Lower lobe of right lung (tissue), 2 donors: Measurements from ENCODE around the gene OLFML3. TPM values are rescaled to one million over a fixed set of nuclear protein-coding genes. Genes with fewer than 3 reads are reported as not detected.

Experiments used
- ATAC-seq, 2 donors: fragments of 200-7000 bp; cut with Tn5 transposase; one replicate each; pipeline ENCODE4 v1.9.1; 2020 to 2022; ENCODE audit warnings: mild to moderate bottlenecking in 2 of 2, moderate library complexity in 2 of 2
- DNase-seq: peaks from one replicate; pipeline ENCODE4 v3.0.0-alpha.2; 2020
- H3K27ac ChIP-seq: fragments of 200-600 bp; one replicate; pipeline ENCODE4 v1.8.0; 2022
- H3K27me3 ChIP-seq: fragments of 200-600 bp; one replicate; pipeline ENCODE4 v1.8.0; 2022; ENCODE audit warnings: low read depth
- H3K36me3 ChIP-seq: fragments of 200-600 bp; one replicate; pipeline ENCODE4 v1.8.0; 2022; ENCODE audit warnings: mild to moderate bottlenecking
- H3K4me1 ChIP-seq: fragments of 200-600 bp; one replicate; pipeline ENCODE4 v1.8.0; 2022
- H3K4me3 ChIP-seq: fragments of 200-600 bp; one replicate; pipeline ENCODE4 v1.8.0; 2022; ENCODE audit warnings: mild to moderate bottlenecking
- H3K9me3 ChIP-seq: fragments of 200-600 bp; one replicate; pipeline ENCODE4 v1.8.0; 2022
- CTCF ChIP-seq: fragments of 200-600 bp; IDR thresholded peaks from one replicate; pipeline ENCODE4 v1.8.0; 2022; ENCODE audit warnings: antibody characterized with exemption, mild to moderate bottlenecking
- intact Hi-C: fragments of 100-400 bp; cut with DNase I; formaldehyde crosslinking; loops from one replicate; pipeline ENCODE4 v1.11.0; 2022
- total RNA-seq: library from RNA; stranded (reverse); fragmentation: NEBNext Ultra II Directional; extraction: Animal tissue kit (Norgen Biotek cat#: 25700); gene quantifications from one replicate; pipeline ENCODE4 v1.2.1, GENCODE V29; 2021
- donor health status: DM: no; HTN: yes; CAD: no; lungs with severe emphysema.

Gene OLFML3
- total RNA-seq, 1 donor from 2014 or later, result 38.9 TPM

- no peaks in the 10 kb centered on the region for H3K9me3 ChIP-seq
- peaks cover 31% of the 10 kb centered on the region for H3K4me1 ChIP-seq
- H3K27ac ChIP-seq, result no peak overlapping the region
- H3K27me3 ChIP-seq, result no peaks in the 10 kb centered on the region
- H3K36me3 ChIP-seq, result no peaks in the 10 kb centered on the region
- ATAC-seq, result no peak
- DNase-seq, result no peak
- no peak overlapping the region for H3K4me3 ChIP-seq
- TF ChIP-seq CTCF, result no peak
- intact Hi-C loops, result no loop called here
Observed at GRCh38 chr1:113986802-113987201, 7.5 kb downstream of the OLFML3 start.

GRCh38 chr1:113987259-113987658 lies 8.0 kb downstream of the OLFML3 start:
- DNase-seq (no peak), ATAC-seq (no peak)
- intact Hi-C loops, result no loop called here
- H3K4me3 ChIP-seq, result no peak overlapping the region
- peaks cover 27% of the 10 kb centered on the region for H3K4me1 ChIP-seq
- TF ChIP-seq CTCF, result no peak
- no peaks in the 10 kb centered on the region for H3K27me3 ChIP-seq
- no peaks in the 10 kb centered on the region for H3K36me3 ChIP-seq
- H3K9me3 ChIP-seq, result no peaks in the 10 kb centered on the region
- H3K27ac ChIP-seq, result no peak overlapping the region

DNA sequence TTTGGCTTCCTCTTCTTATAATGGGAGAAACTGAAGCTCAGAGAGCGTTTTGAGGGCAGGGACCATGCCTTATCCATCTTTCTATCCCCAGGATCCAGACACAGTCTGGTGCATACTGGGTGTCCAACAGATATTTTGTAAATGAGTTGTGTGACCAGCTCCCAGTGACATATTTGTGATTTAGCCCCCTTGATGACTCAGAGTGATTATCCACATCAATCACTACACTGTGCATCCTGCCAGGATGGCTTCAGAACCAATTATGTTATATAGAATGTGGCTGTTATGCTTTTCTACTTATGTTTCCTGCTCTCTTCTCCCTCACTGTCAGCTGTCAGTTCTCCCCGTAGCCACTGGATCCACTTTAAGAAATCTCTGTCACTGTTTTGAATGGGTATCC lies 11.3 kb downstream of the OLFML3 start:
- Histone ChIP-seq H3K4me1 (no peaks in the 10 kb centered on the region), H3K4me3 (no peak overlapping the region), H3K27ac (no peak overlapping the region), H3K27me3 (no peaks in the 10 kb centered on the region), H3K9me3 (peaks cover 9% of the 10 kb centered on the region), H3K36me3 (no peaks in the 10 kb centered on the region)
- intact Hi-C loops, result no loop called here
- DNase-seq (no peak), ATAC-seq (no peak)
- no peak for TF ChIP-seq CTCF

GRCh38 chr1:113990961-113991360 lies 11.7 kb downstream of the OLFML3 start:
- Histone ChIP-seq H3K4me3 (no peak overlapping the region), H3K4me1 (no peaks in the 10 kb centered on the region), H3K27ac (no peak overlapping the region), H3K36me3 (no peaks in the 10 kb centered on the region), H3K27me3 (no peaks in the 10 kb centered on the region), H3K9me3 (peaks cover 14% of the 10 kb centered on the region)
- TF ChIP-seq CTCF, result no peak
- intact Hi-C loops, result no loop called here
- DNase-seq (no peak), ATAC-seq (no peak)

DNA sequence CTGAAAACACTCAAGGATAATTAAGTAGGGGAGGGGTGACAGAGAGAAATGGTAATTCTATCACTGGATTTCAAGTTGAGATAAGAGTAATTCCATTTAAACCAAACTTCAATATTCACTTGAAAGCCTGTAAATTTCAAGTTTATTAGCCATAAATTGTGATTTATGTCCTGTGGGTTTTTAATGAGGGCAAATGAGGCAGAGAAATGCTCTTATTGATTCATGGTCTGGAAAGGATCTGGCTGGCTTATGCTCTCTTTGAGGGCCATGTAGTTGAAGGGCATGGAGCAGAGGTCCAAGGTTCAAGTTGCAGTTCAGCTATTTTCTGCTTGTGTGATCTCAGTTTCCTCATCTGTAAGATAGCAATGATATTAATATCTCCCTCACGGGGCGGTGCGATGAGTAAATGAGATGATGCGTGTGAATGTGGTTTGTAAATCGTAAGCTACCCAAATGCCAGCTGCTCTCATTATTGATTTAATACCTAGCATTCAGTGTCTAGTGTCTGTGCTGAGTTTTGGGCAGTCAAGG lies 12.3 kb downstream of the OLFML3 start:
- H3K36me3 ChIP-seq, result no peaks in the 10 kb centered on the region
- H3K27me3 ChIP-seq, result no peaks in the 10 kb centered on the region
- H3K9me3 ChIP-seq, result peaks cover 15% of the 10 kb centered on the region
- no peak overlapping the region for H3K27ac ChIP-seq
- intact Hi-C loops, result no loop called here
- ATAC-seq (no peak), DNase-seq (no peak)
- no peaks in the 10 kb centered on the region for H3K4me1 ChIP-seq
- no peak overlapping the region for H3K4me3 ChIP-seq
- TF ChIP-seq CTCF, result no peak

DNA sequence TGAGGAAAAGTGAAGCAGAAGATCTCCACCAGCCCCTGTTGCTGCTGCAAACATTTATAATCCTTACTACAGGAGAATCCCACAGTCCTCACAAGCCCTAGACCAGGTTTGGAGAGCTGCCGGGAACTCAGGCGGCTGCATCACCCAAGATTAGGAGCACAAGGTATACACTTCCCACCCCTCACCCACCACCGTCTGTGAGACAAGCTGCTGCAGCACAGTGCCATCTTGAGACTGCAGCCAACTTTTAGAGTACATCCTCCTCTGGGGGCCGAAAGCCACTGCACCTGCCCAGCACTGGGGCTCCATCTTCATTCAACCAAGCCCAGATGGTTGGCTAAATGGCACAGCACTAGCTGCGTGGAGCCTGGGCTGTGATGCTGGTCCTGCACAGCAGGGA lies 13.8 kb downstream of the OLFML3 start:
- ATAC-seq (no peak), DNase-seq (no peak)
- intact Hi-C loops, result no loop called here
- Histone ChIP-seq H3K27me3 (no peaks in the 10 kb centered on the region), H3K4me1 (no peaks in the 10 kb centered on the region), H3K27ac (no peak overlapping the region), H3K36me3 (no peaks in the 10 kb centered on the region), H3K9me3 (peaks cover 15% of the 10 kb centered on the region), H3K4me3 (no peak overlapping the region)
- no peak for TF ChIP-seq CTCF
